Endothelial cell of umbilical vein (primary cell): ENCODE results near the gene LIN7B. TPM values are rescaled to one million over a fixed set of nuclear protein-coding genes. Genes with fewer than 3 reads are reported as not detected.

Experiments
- BruUV-seq: library from RNA; stranded (reverse); fragments of 400-500 nt; replicated peaks from 2 replicates; lab custom pipeline; 2021; lab: Mats Ljungman, UMichigan
- CTCF ChIA-PET: fragments of 300-600, 350-600 bp; sonication (Branson Sonifier 250); formaldehyde crosslinking; loops from one replicate; lab custom pipeline; 2021; ENCODE audit warnings: antibody characterized with exemption, inconsistent platforms; lab: Charles Lee
- POLR2A ChIA-PET: fragments of 300-600, 350-600 bp; sonication (Branson Sonifier 250); formaldehyde crosslinking; loops from one replicate; lab custom pipeline; 2021; ENCODE audit warnings: antibody characterized with exemption, inconsistent platforms; lab: Charles Lee
- DNase-seq: peaks from one replicate; pipeline ENCODE4 v3.0.0-alpha.2; 2011; ENCODE audit warnings: low read depth, low spot score
- FAIRE-seq: peaks from 2 replicates; lab custom pipeline; 2011; peaks lifted over from hg19 to GRCh38; lab: Jason Lieb, UNC
- H2AFZ ChIP-seq: 2 replicates; pipeline ENCODE4 v1.6.0; 2012; ENCODE audit warnings: low read depth, low read length, control low read depth, inconsistent platforms
- H3K27ac ChIP-seq: 2 replicates; pipeline ENCODE4 v1.5.1; 2011; ENCODE audit warnings: low read depth, mild to moderate bottlenecking, control low read depth, low read length, moderate library complexity; ENCODE audit not compliant: insufficient read depth
- H3K27me3 ChIP-seq, 2 experiments: 2 replicates each; pipeline versions ENCODE4 v1.6.0 to v1.6.1; 2011; ENCODE audit warnings: low read length in 2 of 2, mixed read lengths in 1 of 2; ENCODE audit not compliant: control insufficient read depth in 2 of 2, insufficient read depth in 2 of 2
- H3K36me3 ChIP-seq, 2 experiments: 2 replicates in 1 of 2; 3 replicates in 1 of 2; pipeline ENCODE4 v1.5.1; 2011; ENCODE audit warnings: low read length in 2 of 2, mild to moderate bottlenecking in 1 of 2, moderate library complexity in 1 of 2; ENCODE audit not compliant: control insufficient read depth in 2 of 2, insufficient read depth in 2 of 2; ENCODE audit errors: extremely low read depth in 1 of 2
- H3K4me1 ChIP-seq: 3 replicates; pipeline ENCODE4 v1.5.1; 2011; ENCODE audit warnings: mild to moderate bottlenecking, low read length; ENCODE audit not compliant: control insufficient read depth, insufficient read depth; ENCODE audit errors: extremely low read depth
- H3K4me2 ChIP-seq: 2 replicates; pipeline ENCODE4 v1.6.1; 2011; ENCODE audit warnings: low read length, control low read depth, mixed read lengths; ENCODE audit not compliant: insufficient read depth
- H3K4me3 ChIP-seq, 3 experiments: fragments of 200-600 bp in 1 of 3; sonication (generic), shearing (Covaris generic) in 1 of 3; replicated peaks in 1 of 3; 2 replicates each; pipeline ENCODE4 v1.5.1; 2011 to 2016; ENCODE audit warnings: control low read depth in 3 of 3, low read length in 3 of 3, mild to moderate bottlenecking in 2 of 3, inconsistent platforms in 1 of 3, low read depth in 1 of 3, moderate library complexity in 1 of 3; ENCODE audit not compliant: insufficient read depth in 1 of 3
- H3K79me2 ChIP-seq: 2 replicates; pipeline ENCODE4 v1.6.0; 2012; ENCODE audit warnings: low read length, inconsistent platforms; ENCODE audit not compliant: control insufficient read depth, insufficient read depth
- H3K9ac ChIP-seq: replicated peaks from 2 replicates; pipeline ENCODE3; 2011; ENCODE audit warnings: low read length, control low read depth; ENCODE audit not compliant: insufficient read depth; ENCODE audit errors: extremely low read depth
- H3K9me1 ChIP-seq: replicated peaks from 3 replicates; pipeline ENCODE4 v1.6.0; 2011; ENCODE audit warnings: mild to moderate bottlenecking, low read length; ENCODE audit not compliant: control insufficient read depth, insufficient read depth; ENCODE audit errors: extremely low read depth
- H3K9me3 ChIP-seq: replicated peaks from 2 replicates; pipeline ENCODE4 v1.5.1; 2012; ENCODE audit warnings: low read length, inconsistent platforms; ENCODE audit not compliant: control insufficient read depth, insufficient read depth
- H4K20me1 ChIP-seq: replicated peaks from 2 replicates; pipeline ENCODE3; 2011; ENCODE audit warnings: mild to moderate bottlenecking, low read length; ENCODE audit not compliant: control insufficient read depth, insufficient read depth; ENCODE audit errors: extremely low read depth
- CTCF ChIP-seq, 2 donors: IDR thresholded peaks; 1 replicate in 1 of 2; 2 replicates in 1 of 2; pipeline ENCODE4 v1.5.1; 2011; ENCODE audit warnings: low read length in 2 of 2, mild to moderate bottlenecking in 2 of 2, moderate library complexity in 2 of 2, control low read depth in 1 of 2, inconsistent platforms in 1 of 2, low read depth in 1 of 2; ENCODE audit not compliant: insufficient read depth in 1 of 2; ENCODE audit errors: extremely low read depth in 1 of 2
- EZH2 ChIP-seq: IDR thresholded peaks from 2 replicates; pipeline ENCODE4 v1.6.1; 2012; ENCODE audit warnings: borderline replicate concordance, low read depth, mild to moderate bottlenecking, moderate library complexity, low read length, inconsistent platforms; ENCODE audit not compliant: severe bottlenecking
- MYC ChIP-seq: IDR thresholded peaks from one replicate; pipeline ENCODE4 v1.6.1; 2011; ENCODE audit warnings: mild to moderate bottlenecking, low read depth, low read length
- POLR2AphosphoS5 ChIP-seq: IDR thresholded peaks from 2 replicates; pipeline ENCODE4 v1.6.1; 2012; ENCODE audit warnings: low read depth, mild to moderate bottlenecking, control low read depth, low read length, moderate library complexity; ENCODE audit not compliant: insufficient read depth
- dilution Hi-C: fragments of 300-500 bp; cut with MboI; formaldehyde crosslinking; loops from one replicate; pipeline ENCODE4 v1.15.0; 2019; ENCODE audit warnings: low sequenced_read_pairs; ENCODE audit not compliant: extremely low pct_ligation_motif_present
- intact Hi-C: fragments of 100-400 bp; cut with micrococcal nuclease; formaldehyde crosslinking; loops from one replicate; pipeline ENCODE4 v1.10.0; 2022
- polyA plus RNA-seq, 4 experiments: library from polyadenylated mRNA; depleted of rRNA in 3 of 4; stranded (reverse) in 3 of 4; unstranded in 1 of 4; fragments of >200 nt; gene quantifications; 2 replicates each; pipeline versions ENCODE4 v1.2.1 to v1.2.3, GENCODE V29; 2011 to 2012; ENCODE audit warnings: missing spikeins in 1 of 4
- total RNA-seq: library from RNA; stranded (reverse); gene quantifications from 2 replicates; pipeline ENCODE4 v1.2.3, GENCODE V29; 2021

The LIN7B gene
- total and polyA plus RNA-seq, 2 donors (not counting 3 experiments of a cell fraction or from before 2014, with no cell fraction given) = 2.2 to 4.2 TPM

GRCh38 chr19:49150944-49151243, 36.7 kb downstream of the LIN7B start:
- H3K9me1 ChIP-seq = no peaks in the 10 kb centered on the region
- H2AFZ ChIP-seq = peak overlapping the region; percentile 90
- BruUV-seq = no TSS peak
- ChIA-PET CTCF (interaction anchor here (0.6 to 4.1 kb wide), 8 partner anchors 14 to 122 kb away, joined by 3 to 56 read pairs (median 7); partner anchors contain the start of genes LIN7B and PPFIA3), POLR2A (interaction anchor here (0.5 to 0.6 kb wide), 2 partner anchors 33 to 441 kb away, joined by 3 to 4 read pairs; no protein-coding TSS in a partner anchor)
- no peaks in the 10 kb centered on the region for H3K9me3 ChIP-seq
- H3K27ac ChIP-seq = no peak overlapping the region
- no peaks in the 10 kb centered on the region for H3K36me3 ChIP-seq
- peaks cover 24% of the 10 kb centered on the region for H3K4me1 ChIP-seq
- H3K27me3 ChIP-seq = peaks cover 2 to 5% of the 10 kb centered on the region in 2 experiments
- H3K4me2 ChIP-seq = peak overlapping the region; percentile 95
- no peak overlapping the region for H3K9ac ChIP-seq
- no peaks in the 10 kb centered on the region for H4K20me1 ChIP-seq
- DNase-seq = no peak
- dilution Hi-C loops (no loop called here), intact Hi-C loops (loop anchor here (2.0 to 10.0 kb wide), 3 partner anchors 48 to 156 kb away; partner anchors contain the start of genes GYS1 and RUVBL2)
- FAIRE-seq = no peak
- no peaks in the 10 kb centered on the region for H3K79me2 ChIP-seq
- TF ChIP-seq MYC (no peak), CTCF (IDR thresholded peaks at IDR 0.05; ENCODE audit: extremely low read depth in 1 of 2, insufficient read depth in 1 of 2, low read depth in 1 of 2, low read length in 2 of 2) (no peak), POLR2AphosphoS5 (no peak), EZH2 (no peak)
- peak overlapping the region in 2 of 3 experiments; percentile 61 to 73 for H3K4me3 ChIP-seq
